Measurements from ENCODE around the gene TDRD3.

The TDRD3 gene

GRCh38 chr13:60427285-60427684, 30.3 kb downstream of the TDRD3 start:
- Mint-ChIP-seq H3K36me3 (ENCODE audit: low read depth) (peaks cover 4% of the 10 kb centered on the region), H3K27me3 (ENCODE audit: low read depth) (no peaks in the 10 kb centered on the region), H3K27ac (no peak overlapping the region), H3K9me3 (no peaks in the 10 kb centered on the region), H3K4me1 (no peaks in the 10 kb centered on the region), H3K4me3 (no peak overlapping the region)
- TF ChIP-seq CTCF (IDR thresholded peaks at IDR 0.05; ENCODE audit: unreplicated experiment in 3 of 3) = no peak

- Mint-ChIP-seq H3K27me3 (ENCODE audit: low read depth) (no peaks in the 10 kb centered on the region), H3K27ac (no peak overlapping the region), H3K36me3 (ENCODE audit: low read depth) (peaks cover 4% of the 10 kb centered on the region), H3K4me1 (no peaks in the 10 kb centered on the region), H3K9me3 (peaks cover 8% of the 10 kb centered on the region), H3K4me3 (no peak overlapping the region)
- peak; percentile 72 to 97 (median 87) for TF ChIP-seq CTCF (IDR thresholded peaks at IDR 0.05; ENCODE audit: unreplicated experiment in 3 of 3)
Measured at GRCh38 chr13:60431108-60431700, 34.2 kb downstream of the TDRD3 start.

- Mint-ChIP-seq H3K4me1 (no peaks in the 10 kb centered on the region), H3K4me3 (no peak overlapping the region), H3K27me3 (ENCODE audit: low read depth) (no peaks in the 10 kb centered on the region), H3K9me3 (peaks cover 16% of the 10 kb centered on the region), H3K36me3 (ENCODE audit: low read depth) (peaks cover 9% of the 10 kb centered on the region), H3K27ac (peak overlapping the region in 1 of 3 experiments; percentile 9)
- no peak for TF ChIP-seq CTCF (IDR thresholded peaks at IDR 0.05; ENCODE audit: unreplicated experiment in 3 of 3)
Measured at GRCh38 chr13:60433505-60433904, 36.5 kb downstream of the TDRD3 start.

- Mint-ChIP-seq H3K4me1 (no peaks in the 10 kb centered on the region), H3K36me3 (ENCODE audit: low read depth) (peaks cover 9% of the 10 kb centered on the region), H3K4me3 (no peak overlapping the region), H3K27ac (no peak overlapping the region), H3K9me3 (peaks cover 17% of the 10 kb centered on the region), H3K27me3 (ENCODE audit: low read depth) (no peaks in the 10 kb centered on the region)
- TF ChIP-seq CTCF (IDR thresholded peaks at IDR 0.05; ENCODE audit: unreplicated experiment in 3 of 3) = no peak
Measured at GRCh38 chr13:60435762-60436374, 38.8 kb downstream of the TDRD3 start.

- peaks cover 8% of the 10 kb centered on the region for H3K4me1 Mint-ChIP-seq
- no peaks in the 10 kb centered on the region for H3K27me3 Mint-ChIP-seq (ENCODE audit: low read depth)
- peaks cover 17% of the 10 kb centered on the region for H3K9me3 Mint-ChIP-seq
- H3K36me3 Mint-ChIP-seq (ENCODE audit: low read depth) = peaks cover 9% of the 10 kb centered on the region
- no peak overlapping the region for H3K27ac Mint-ChIP-seq
- no peak overlapping the region for H3K4me3 Mint-ChIP-seq
- no peak for TF ChIP-seq CTCF (IDR thresholded peaks at IDR 0.05; ENCODE audit: unreplicated experiment in 3 of 3)
Measured at GRCh38 chr13:60439201-60439600, 42.2 kb downstream of the TDRD3 start.

- Mint-ChIP-seq H3K27ac (no peak overlapping the region), H3K27me3 (ENCODE audit: low read depth) (no peaks in the 10 kb centered on the region), H3K9me3 (peaks cover 6% of the 10 kb centered on the region), H3K4me3 (peak overlapping the region in 1 of 3 experiments; percentile 20), H3K36me3 (ENCODE audit: low read depth) (peaks cover 4% of the 10 kb centered on the region), H3K4me1 (peaks cover 8% of the 10 kb centered on the region)
- TF ChIP-seq CTCF (IDR thresholded peaks at IDR 0.05; ENCODE audit: unreplicated experiment in 3 of 3) = no peak
Measured at GRCh38 chr13:60441761-60442160, 44.7 kb downstream of the TDRD3 start.
